GM18505 (cell line): ENCODE measurements around the gene HPDL.
"Not testable (repeated sequence)": the region's sequence is repeated elsewhere in the genome, so short reads cannot be mapped to it uniquely, and the experiment has no call there.

Experiments used
- ATAC-seq: cut with Tn5 transposase; IDR thresholded peaks from one replicate; pipeline ENCODE4 v1.9.1; 2021; ENCODE audit not compliant: unreplicated experiment
- POLR2A ChIP-seq: IDR thresholded peaks from 4 replicates; pipeline ENCODE4 v1.6.1; 2011; ENCODE audit warnings: borderline replicate concordance; ENCODE audit not compliant: insufficient read depth, insufficient read length; ENCODE audit errors: extremely low read depth

The HPDL gene

DNA sequence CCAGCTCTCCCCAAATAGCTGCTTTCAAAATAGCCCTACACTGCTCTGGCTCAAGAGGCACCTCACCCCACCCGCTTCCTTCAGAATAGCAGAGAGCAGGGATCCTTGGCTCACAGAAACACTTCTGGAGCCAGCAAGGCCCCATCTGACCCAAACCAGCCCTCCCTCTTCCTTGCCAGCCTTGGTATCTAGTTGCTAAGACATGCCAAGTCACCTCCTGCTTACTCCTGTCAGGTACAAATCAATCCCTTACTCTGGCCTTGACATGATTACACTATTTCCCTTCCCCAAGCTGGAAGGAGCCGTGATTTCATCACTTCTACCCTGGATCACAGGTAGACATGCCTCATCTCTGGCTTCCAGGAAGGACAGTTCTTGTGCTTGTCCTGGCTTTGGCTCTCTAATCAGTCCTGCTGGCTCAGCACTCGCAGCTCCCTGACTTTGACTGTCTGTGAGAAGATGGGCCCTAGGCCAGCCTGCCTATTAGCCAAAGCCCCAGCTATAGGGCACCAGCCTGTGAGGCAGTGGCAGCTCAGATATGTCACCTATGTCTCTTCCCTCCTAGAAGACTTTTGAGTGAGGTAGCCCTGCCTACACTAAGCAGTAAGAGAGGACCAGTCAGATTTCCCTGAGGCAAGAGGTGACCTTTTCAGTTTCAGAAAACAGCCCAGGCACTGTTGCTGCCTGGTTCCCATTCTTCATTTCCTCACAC lies 22.4 kb downstream of the HPDL start:
- no peak for TF ChIP-seq POLR2A

DNA sequence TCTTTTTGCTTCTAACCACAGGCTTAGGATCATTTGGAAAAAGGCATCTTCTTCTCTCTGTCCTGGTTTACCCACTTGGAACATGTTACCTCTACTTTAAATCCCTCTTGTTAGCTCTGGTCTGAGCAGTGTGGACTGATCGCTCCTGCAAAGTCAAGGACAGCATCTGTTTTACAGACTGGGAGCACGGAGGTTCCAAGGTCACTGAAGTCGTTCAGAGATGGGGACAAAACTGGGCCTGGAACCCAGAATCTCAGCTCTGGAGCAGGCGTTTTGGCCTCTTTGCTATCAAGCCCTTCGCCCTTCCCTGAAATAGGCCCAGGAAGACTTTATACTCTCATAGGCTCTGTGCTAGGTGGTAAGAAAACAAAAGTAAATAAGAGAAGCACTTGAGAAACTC lies 24.8 kb downstream of the HPDL start:
- no peak for ATAC-seq
- no peak for TF ChIP-seq POLR2A

More for the DNA sequence above, 22.4 kb downstream of the HPDL start:
- ATAC-seq = no peak

DNA sequence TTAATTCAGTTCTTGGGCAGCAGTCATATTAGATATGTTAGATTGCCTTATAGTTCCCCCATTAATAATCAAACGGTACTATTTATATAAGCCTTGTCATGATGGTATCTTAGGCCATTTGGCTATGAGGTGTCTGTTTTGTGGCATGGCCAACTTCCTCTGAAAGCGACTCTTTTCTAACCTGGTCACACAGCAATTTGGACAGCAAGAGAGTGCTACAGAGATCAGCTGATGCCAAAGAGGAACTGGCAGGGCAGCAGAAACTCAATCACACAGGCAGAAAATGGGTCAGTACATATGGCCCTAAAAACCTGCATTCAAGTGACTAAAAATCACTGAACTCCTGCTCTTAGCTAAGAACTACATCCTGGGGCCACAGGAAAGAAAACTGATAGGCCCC lies 27.0 kb downstream of the HPDL start:
- TF ChIP-seq POLR2A = no peak
- no peak for ATAC-seq

DNA sequence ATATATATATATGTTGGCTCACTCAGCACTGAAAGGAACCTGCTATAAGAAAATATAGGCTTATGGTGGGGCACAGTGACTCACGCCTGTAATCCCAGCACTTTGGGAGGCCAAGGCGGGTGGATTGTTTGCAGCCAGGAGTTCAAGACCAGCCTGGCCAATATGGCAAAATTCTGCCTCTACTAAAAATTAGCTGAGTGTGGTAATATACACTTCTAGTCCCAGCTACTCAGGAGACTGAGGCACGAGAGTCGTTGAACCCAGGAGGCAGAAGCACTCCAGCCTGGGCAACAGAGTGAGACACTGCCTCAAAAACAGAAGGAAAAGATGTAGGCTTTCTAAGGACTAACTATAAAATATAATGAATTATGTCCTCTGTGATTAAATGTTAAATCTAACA lies 28.1 kb downstream of the HPDL start:
- no peak for ATAC-seq
- TF ChIP-seq POLR2A = no peak

DNA sequence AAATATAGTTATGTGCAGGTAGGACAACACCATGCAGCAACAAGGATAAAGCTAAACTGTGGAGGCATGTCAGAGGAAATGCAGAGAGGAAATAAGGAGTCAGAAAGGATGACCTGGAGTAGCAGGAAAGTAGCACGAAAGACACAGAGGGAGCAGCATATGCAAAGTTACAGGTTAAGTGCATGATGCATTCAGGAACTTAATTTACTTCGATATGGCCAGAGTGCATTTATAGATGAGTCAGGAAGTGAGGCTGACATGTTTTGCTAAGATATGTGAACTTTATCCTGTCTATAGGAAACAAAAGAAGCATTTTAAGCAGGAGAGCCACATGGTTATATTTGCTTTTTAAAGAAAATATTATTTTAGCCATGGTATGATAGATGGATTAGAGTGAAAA lies 29.0 kb downstream of the HPDL start:
- no peak for ATAC-seq
- TF ChIP-seq POLR2A = no peak

DNA sequence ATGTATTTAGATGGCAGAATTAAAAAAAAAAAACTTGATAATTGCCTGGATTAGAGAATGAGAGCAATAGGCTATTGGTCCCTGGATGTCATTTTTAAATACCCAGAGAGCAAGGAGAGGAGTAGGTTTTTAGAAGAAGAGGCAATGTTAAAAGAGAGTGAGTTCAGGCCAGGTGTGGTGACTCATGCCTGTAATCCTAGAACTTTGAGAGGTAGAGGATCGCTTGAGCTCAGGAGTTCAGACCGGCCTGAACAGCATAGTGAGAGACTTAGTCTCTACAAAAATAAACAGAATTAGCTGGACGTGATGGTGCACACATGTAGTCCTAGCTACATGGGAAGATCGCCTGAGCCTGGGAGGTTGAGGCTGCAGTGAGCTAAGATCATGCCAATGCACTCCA lies 29.5 kb downstream of the HPDL start:
- no peak for TF ChIP-seq POLR2A
- no peak for ATAC-seq

DNA sequence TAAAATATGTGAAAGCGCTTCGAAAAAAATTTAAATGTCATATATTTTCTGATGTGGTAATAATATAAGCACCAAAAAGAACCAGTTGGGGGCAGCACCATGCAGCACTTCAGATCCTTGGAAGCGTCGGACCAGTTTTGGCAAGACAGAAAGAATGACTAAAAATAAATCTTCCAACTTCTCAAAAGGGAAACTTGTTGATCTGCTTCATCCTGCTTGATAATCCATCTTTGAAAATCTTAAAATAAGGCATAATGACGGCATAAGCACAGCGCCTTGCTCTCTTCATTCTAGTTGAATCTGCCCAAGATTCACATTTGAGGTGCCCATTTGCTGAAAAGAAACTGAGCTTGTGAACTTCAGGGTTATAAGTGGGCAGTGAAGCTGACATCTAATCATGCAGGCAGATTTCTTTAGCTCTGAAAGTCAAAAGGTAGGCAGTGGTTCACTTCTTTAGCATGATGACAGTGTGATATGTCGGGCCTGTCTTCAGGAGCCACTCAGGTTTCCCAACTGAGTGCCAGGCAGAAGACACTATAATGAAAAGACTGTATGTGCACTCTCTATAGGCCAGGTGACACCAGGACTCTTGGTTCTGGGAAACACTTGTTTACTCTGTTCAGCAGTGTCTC lies 33.3 kb downstream of the HPDL start:
- no peak for TF ChIP-seq POLR2A
- ATAC-seq = no peak

DNA sequence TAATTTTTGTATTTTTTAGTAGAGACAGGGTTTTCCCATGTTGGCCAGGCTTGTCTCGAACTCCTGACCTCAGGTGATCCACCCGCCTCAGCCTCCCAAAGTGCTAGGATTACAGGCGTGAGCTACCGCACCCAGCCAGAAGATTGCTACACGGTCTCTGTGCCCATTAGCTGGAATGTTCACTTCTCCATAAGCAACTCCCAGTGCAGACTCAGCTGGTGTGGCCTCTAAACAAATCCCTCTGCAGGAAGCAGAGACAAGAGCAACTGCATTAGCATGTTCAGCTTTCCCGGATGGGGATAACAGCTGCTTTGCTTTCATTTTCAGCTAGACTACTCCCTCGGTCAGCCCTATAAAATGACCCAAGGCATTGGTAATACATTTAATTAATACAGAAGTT lies 34.3 kb downstream of the HPDL start:
- not testable (repeated sequence) for ATAC-seq

DNA sequence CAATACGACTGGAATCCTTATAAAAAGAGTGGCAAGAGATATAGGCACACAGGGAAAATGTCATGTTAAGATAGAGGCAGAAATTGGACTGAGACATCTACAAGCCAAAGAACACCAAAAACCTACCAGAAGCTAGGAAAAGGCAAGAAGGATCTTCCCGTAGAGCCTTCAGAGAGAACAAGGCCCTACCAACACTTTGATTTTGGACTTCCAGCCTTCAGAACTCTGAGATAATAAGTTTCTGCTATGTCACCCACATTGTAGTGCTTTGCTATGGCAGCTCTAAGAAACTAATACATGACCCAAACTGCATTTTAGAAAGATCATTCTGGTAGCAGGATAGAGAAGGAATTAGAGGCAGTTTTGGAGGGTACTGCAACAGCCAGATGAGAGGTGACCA lies 37.6 kb downstream of the HPDL start:
- ATAC-seq = no peak
- no peak for TF ChIP-seq POLR2A

DNA sequence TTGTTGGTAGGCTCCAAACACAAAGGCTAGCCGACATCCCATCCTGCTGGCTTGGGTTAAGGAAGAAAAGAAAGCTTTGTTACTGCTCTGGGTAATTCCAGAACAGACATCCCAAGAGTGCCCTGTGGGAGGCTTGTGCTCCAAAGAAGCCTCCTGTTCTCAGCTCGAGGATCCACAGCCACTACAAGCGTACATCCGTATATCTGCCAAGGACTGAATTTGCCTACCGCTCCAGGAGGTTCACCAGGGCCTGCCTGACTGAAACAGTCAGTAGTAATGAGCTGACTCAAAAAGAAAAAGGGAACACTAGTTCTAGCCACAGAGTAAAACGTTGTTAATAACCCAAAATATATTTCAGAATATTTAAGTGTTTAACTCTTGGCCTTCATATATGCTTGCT lies 38.4 kb downstream of the HPDL start:
- no peak for ATAC-seq

DNA sequence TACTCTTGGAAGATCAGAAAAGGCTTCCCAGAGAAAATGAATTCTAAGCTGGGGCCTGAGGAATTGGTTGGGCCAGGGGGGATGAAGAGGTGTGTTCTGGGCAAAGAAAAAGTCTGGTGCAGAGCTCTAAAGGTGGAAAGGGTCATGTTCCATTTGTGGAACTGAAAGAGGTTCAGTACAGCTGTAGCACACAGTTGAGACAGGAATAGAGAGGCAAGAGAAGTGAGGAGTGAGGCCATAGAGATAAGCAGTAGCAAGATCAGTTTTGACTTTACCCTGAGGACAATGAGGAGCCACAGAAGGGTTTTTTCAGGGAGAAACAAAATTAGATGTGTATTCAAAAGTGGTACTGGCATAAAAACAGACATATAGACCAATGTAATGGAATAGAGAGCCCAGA lies 43.9 kb downstream of the HPDL start:
- ATAC-seq = peak; percentile 61
- no peak for TF ChIP-seq POLR2A

More for the DNA sequence above, 38.4 kb downstream of the HPDL start:
- no peak for TF ChIP-seq POLR2A

DNA sequence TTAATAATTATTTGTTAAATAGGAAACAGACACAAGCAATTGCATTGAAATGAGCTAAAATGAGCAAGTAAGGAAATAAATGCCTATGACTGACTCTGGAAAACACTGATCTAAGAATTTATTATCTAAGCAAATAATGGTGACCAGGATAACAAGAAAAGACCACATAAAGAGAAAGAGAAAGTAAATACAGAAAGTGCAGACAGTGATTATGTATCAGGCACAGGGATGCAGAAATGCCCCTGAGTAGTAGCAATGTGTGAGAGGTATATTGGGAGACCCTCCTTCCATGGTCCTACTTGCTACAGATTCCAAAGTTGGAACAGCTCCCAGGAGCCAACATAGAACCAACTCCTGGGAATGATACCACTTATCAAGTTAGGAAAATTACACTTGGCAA lies 46.9 kb downstream of the HPDL start:
- no peak for TF ChIP-seq POLR2A
- no peak for ATAC-seq

DNA sequence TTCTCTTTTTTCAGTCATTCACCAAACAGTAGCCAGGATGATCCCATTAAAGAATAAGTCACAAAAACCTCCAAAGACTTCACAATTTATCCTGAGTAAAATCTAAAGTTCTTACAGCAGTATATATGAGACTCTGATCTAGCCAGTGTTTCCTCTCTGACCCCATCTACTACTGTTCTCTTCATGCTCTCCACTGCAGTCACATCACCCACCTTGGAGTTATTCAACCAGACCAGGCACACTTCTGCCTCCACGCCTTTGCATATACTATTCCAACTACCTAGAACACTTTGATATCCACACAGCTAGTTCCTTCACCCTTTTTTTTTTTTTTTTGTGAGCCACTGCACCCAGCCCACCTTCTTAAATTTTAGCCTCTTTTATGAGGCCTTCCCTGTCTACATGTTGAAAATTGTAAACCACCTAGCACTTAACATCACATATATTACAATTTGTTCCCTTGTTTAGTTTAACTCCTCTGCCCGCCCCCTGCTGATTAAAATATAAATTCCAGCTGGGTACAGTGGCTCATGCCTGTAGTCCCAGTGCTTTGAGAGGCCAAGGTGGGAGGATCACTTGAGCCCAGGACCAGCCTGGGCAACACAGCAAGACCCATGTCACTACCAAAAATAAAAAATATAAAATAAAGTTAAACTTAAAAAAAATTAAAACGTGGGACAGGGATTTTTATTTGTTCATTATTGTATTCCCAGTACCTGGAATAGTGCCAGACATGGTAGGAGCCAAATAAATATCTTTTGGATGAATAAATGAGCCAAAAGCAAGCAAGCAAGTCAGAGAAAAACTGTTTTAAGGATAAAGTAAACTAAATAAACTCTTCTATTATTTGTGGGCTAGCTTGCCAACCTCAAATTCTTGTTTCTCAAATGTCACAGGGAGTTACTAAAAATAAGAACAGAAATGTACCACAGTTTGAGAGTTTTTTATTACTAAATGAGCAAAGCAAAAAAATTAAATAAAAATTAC lies 48.7 kb downstream of the HPDL start:
- TF ChIP-seq POLR2A = no peak
- ATAC-seq = no peak
